Measurements from ENCODE around the gene C20orf96. TPM values are rescaled to one million over a fixed set of nuclear protein-coding genes. Genes with fewer than 3 reads are reported as not detected.

The C20orf96 gene
- total and polyA plus RNA-seq, 4 donors = 0.70 to 2.6 (median 1.7) TPM

- no peak overlapping the region for H3K27ac ChIP-seq (ENCODE audit: low read depth in 1 of 2, low read length in 2 of 2)
- DNase-seq (ENCODE audit: low spot score) = no peak
- WGBS = 73% methylated on average over 4 of the region's 4 CpGs
Observed at GRCh38 chr20:237489-237888, 53.1 kb downstream of the C20orf96 start.

GRCh38 chr20:235891-236290 lies 54.7 kb downstream of the C20orf96 start:
- no peak overlapping the region for H3K27ac ChIP-seq (ENCODE audit: low read depth in 1 of 2, low read length in 2 of 2)
- H3K4me3 ChIP-seq (ENCODE audit: low read depth in 1 of 3, low read length in 3 of 3) = no peak overlapping the region
- peaks cover 0 to 4% (median 0%) of the 10 kb centered on the region in 4 donors for H3K4me1 ChIP-seq (ENCODE audit: control insufficient read depth in 4 of 4, insufficient read depth in 4 of 4, low read length in 3 of 4)
- H3K9ac ChIP-seq (ENCODE audit: low read depth in 1 of 2, low read length in 2 of 2) = no peak overlapping the region
- H3K36me3 ChIP-seq (ENCODE audit: control insufficient read depth in 4 of 4, insufficient read depth in 3 of 4, low read depth in 1 of 4, low read length in 3 of 4) = no peaks in the 10 kb centered on the region
- 74% methylated on average over 1 of the region's 1 CpG for WGBS
- DNase-seq (ENCODE audit: low spot score) = no peak
- H3K9me3 ChIP-seq (ENCODE audit: control insufficient read depth in 4 of 4, low read length in 3 of 4) = no peaks in the 10 kb centered on the region
- no peaks in the 10 kb centered on the region for H3K27me3 ChIP-seq (ENCODE audit: control insufficient read depth in 4 of 4, insufficient read depth in 4 of 4, low read length in 3 of 4)
- no peak for TF ChIP-seq SP1 (IDR thresholded peaks at IDR 0.05)
- TF ChIP-seq GABPA (IDR thresholded peaks at IDR 0.05 in 1 of 2, conservative IDR thresholded peaks at IDR 0.05 in 1 of 2) = no peak
- TF ChIP-seq TAF1 (conservative IDR thresholded peaks at IDR 0.05) = no peak
- no peak for TF ChIP-seq FOXA1 (IDR thresholded peaks at IDR 0.05)
- no peak for TF ChIP-seq NR2F2 (IDR thresholded peaks at IDR 0.05)
- TF ChIP-seq HNF4A (conservative IDR thresholded peaks at IDR 0.05) = no peak
- TF ChIP-seq JUND (IDR thresholded peaks at IDR 0.05) = no peak
- no peak for TF ChIP-seq MAX (IDR thresholded peaks at IDR 0.05)
- TF ChIP-seq EGR1 (IDR thresholded peaks at IDR 0.05; ENCODE audit: low read depth in 2 of 2) = no peak
- no peak for TF ChIP-seq FOXA2 (IDR thresholded peaks at IDR 0.05)
- TF ChIP-seq REST (IDR thresholded peaks at IDR 0.05) = no peak
- TF ChIP-seq RAD21 (IDR thresholded peaks at IDR 0.05) = peak; percentile 64 to 76
- peak; percentile 29 for TF ChIP-seq CTCF (IDR thresholded peaks at IDR 0.05; ENCODE audit: low read depth, low read length, missing input control)

More at GRCh38 chr20:237489-237888, 53.1 kb downstream of the C20orf96 start:
- H3K27me3 ChIP-seq (ENCODE audit: control insufficient read depth in 4 of 4, insufficient read depth in 4 of 4, low read length in 3 of 4) = no peaks in the 10 kb centered on the region
- H3K4me1 ChIP-seq (ENCODE audit: control insufficient read depth in 4 of 4, insufficient read depth in 4 of 4, low read length in 3 of 4) = peaks cover 0 to 4% (median 0%) of the 10 kb centered on the region in 4 donors
- no peaks in the 10 kb centered on the region for H3K9me3 ChIP-seq (ENCODE audit: control insufficient read depth in 4 of 4, low read length in 3 of 4)
- no peak overlapping the region for H3K9ac ChIP-seq (ENCODE audit: low read depth in 1 of 2, low read length in 2 of 2)
- no peaks in the 10 kb centered on the region for H3K36me3 ChIP-seq (ENCODE audit: control insufficient read depth in 4 of 4, insufficient read depth in 3 of 4, low read depth in 1 of 4, low read length in 3 of 4)
- H3K4me3 ChIP-seq (ENCODE audit: low read depth in 1 of 3, low read length in 3 of 3) = no peak overlapping the region
- TF ChIP-seq HNF4A (conservative IDR thresholded peaks at IDR 0.05) (no peak), RXRA (IDR thresholded peaks at IDR 0.05) (no peak), CTCF (IDR thresholded peaks at IDR 0.05; ENCODE audit: low read depth, low read length, missing input control) (no peak)
